ENCODE results near the gene YPEL1.

Gene YPEL1

GRCh38 chr22:21697880-21698279 is 37.7 kb downstream of the YPEL1 start:
- H3K4me3 ChIP-seq (ENCODE audit: low read depth, low read length), result no peak overlapping the region
- TF ChIP-seq CTCF (IDR thresholded peaks at IDR 0.05; ENCODE audit: control insufficient read depth, extremely low read depth, insufficient read depth), result no peak
- DNase-seq (ENCODE audit: low read depth), result no peak

DNA sequence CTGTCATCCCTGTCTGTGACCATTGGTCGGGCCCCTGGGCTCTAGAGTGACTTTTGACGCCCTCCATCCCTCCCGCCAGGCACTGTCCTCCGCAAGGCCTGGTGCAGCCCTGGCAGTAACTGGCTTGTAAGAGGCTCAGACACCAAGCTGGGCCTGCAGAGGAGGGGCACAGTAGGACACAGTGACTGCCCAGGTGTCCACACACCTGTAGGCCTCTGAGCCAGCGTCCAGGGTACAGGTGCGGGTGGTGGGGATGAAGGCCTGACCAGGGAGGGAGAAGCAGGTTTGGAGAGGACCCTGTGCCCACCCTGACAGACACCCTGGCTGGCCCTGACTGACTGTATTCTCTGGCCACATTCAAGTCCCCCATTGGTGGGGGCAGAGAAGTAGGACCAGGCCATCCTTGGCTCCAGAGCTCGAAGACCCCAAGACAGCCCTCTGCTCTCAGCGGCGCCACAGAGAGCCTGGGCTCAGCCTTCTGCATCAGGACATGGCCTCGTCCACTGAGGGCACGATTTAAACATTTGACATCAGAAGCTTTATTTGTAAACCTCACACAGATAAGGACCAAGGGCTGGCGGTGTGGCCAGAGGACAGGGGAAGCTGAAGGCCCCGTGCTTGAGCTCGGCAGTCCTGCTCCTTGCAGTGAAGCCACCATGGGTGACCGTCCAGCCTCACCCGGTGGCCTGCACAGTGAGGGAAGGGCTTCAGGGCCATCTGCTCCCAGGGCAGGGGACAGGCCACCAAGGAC is 38.4 kb downstream of the YPEL1 start:
- H3K4me3 ChIP-seq (ENCODE audit: low read depth, low read length), result no peak overlapping the region
- no peak for TF ChIP-seq CTCF (IDR thresholded peaks at IDR 0.05; ENCODE audit: control insufficient read depth, extremely low read depth, insufficient read depth)
- no peak for DNase-seq (ENCODE audit: low read depth)

DNA sequence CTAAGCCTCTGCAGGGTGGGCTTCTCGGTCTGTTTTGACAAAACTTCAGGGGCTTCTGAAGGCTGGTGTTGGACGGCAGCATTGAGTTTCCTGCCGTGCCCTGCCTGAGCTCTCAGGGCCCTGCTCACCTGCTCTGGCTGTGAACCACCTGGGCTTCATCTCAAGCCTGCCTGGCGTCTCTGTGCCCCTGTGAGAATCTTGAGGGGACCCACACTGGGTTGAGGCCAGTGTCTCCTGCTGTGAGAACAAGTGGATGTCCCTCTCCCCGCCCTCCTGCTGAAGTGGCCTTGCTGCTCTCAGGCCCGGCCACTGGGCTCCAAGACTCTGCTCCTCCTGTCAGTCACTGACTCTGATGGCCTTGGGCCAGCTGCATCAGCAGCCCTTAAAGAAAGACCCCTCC is 39.5 kb downstream of the YPEL1 start:
- TF ChIP-seq CTCF (IDR thresholded peaks at IDR 0.05; ENCODE audit: control insufficient read depth, extremely low read depth, insufficient read depth), result no peak
- DNase-seq (ENCODE audit: low read depth), result no peak
- H3K4me3 ChIP-seq (ENCODE audit: low read depth, low read length), result no peak overlapping the region

DNA sequence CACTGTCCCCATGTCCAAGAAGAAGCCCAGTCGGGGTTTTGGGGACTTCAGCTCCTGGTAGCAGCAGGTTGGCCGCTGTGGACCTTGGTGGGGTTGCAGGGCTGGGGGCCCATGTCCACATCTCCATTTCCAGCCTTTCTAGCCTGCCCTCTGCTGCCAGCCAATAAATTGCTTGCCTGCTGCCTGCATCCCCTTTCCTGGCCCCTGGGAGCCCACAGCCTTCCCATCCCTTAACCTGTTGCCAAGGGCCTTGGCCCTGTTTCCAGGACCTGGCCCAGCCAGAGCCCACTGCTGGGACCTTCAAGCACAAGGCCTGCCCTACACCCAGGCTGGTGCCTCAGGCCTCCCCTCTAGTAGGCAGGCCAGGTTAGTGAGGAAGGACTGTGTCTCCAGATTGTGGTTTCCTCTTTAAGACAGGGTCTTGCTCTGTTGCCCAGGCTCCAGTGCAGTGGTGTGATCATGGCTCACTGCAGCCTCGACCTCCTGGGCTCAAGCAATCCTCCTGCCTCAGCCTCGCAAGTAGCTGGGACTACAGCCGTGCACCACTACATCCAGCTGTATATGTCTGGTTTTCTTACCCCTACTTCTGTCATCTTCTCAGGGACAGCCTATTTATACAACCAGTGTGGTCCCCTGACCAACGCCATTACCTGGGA is 40.0 kb downstream of the YPEL1 start:
- DNase-seq (ENCODE audit: low read depth), result no peak
- TF ChIP-seq CTCF (IDR thresholded peaks at IDR 0.05; ENCODE audit: control insufficient read depth, extremely low read depth, insufficient read depth), result no peak
- no peak overlapping the region for H3K4me3 ChIP-seq (ENCODE audit: low read depth, low read length)

DNA sequence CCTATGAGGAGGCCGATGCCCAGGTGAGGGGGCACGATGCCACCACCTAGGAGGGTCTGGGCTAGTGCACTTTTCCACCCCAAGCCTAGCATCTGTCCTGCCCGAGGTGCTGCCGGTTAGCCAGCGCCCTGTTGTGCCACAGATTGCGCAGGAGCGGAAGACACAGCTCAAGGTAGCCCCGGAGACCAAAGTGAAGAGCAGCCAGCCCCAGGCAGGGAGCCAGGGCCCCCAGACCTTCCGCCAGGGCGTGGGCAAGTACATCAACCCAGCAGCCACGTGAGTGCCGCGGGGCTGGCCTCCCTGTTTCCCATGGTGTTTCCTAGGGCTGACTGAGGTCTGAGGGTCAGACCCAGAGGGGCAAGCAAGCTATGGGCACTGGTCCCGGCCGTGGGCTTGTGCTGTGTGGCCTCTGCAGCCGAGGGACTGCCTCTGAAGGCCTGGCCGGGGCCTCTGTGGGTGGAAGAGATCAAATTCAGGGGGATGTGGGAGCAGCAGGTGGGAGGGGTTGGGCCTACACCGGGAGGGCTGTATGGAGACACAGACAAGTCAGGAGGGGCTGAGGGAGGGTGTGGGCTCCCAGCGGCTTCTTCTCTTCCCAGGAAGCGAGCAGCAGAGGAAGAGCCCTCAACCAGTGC is 40.7 kb downstream of the YPEL1 start:
- no peak overlapping the region for H3K4me3 ChIP-seq (ENCODE audit: low read depth, low read length)
- TF ChIP-seq CTCF (IDR thresholded peaks at IDR 0.05; ENCODE audit: control insufficient read depth, extremely low read depth, insufficient read depth), result no peak
- no peak for DNase-seq (ENCODE audit: low read depth)

DNA sequence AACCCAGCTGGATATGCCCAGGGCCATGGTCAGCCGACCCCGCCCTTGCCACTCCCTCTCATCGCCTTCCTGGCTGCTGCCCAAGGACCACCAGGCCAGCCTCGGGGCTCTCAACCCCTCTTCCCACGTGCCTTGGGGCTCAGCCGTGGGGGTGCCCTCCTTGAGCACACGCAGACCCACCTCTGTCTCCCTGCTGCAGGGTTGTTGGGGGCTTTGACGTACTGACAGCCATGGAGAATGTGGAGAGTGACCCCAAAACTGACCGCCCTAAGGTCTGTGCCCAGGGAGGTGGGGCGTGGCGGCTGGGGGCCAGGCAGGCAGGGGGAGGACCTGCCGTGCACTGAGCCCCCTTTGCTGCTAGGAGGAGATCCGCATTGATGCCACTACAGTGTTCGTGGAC is 41.2 kb downstream of the YPEL1 start:
- no peak overlapping the region for H3K4me3 ChIP-seq (ENCODE audit: low read depth, low read length)
- DNase-seq (ENCODE audit: low read depth), result no peak
- TF ChIP-seq CTCF (IDR thresholded peaks at IDR 0.05; ENCODE audit: control insufficient read depth, extremely low read depth, insufficient read depth), result no peak

All from LNCaP clone FGC (cell line).